ENCODE measurements around the gene H3-3A.
"Not testable (repeated sequence)": the region's sequence is repeated elsewhere in the genome, so short reads cannot be mapped to it uniquely, and the experiment has no call there.

Gene H3-3A

GRCh38 chr1:226086776-226087175 lies 24.3 kb downstream of the H3-3A start:
- no peak for DNase-seq

- no peak for DNase-seq
Observed at GRCh38 chr1:226091461-226091860, 28.9 kb downstream of the H3-3A start.

- DNase-seq = not testable (repeated sequence)
Observed at GRCh38 chr1:226092048-226092820, 29.7 kb downstream of the H3-3A start.

GRCh38 chr1:226092965-226093364 lies 30.4 kb downstream of the H3-3A start:
- DNase-seq = no peak

- no peak for DNase-seq
Observed at GRCh38 chr1:226093621-226094020, 31.1 kb downstream of the H3-3A start.

GRCh38 chr1:226094451-226094850 lies 31.9 kb downstream of the H3-3A start:
- DNase-seq = no peak

GRCh38 chr1:226095286-226095685 lies 32.8 kb downstream of the H3-3A start:
- no peak for DNase-seq

- DNase-seq = no peak
Observed at GRCh38 chr1:226097866-226098625, 35.5 kb downstream of the H3-3A start.

GRCh38 chr1:226098870-226099835 lies 36.6 kb downstream of the H3-3A start:
- DNase-seq = no peak

- DNase-seq = no peak
Observed at GRCh38 chr1:226100436-226101391, 38.2 kb downstream of the H3-3A start.

GRCh38 chr1:226104671-226105121 lies 42.2 kb downstream of the H3-3A start:
- DNase-seq = no peak

GRCh38 chr1:226107471-226108460 lies 45.2 kb downstream of the H3-3A start:
- DNase-seq = no peak

- DNase-seq = no peak
Observed at GRCh38 chr1:226108935-226109828, 46.7 kb downstream of the H3-3A start.

GRCh38 chr1:226109829-226110248 lies 47.3 kb downstream of the H3-3A start:
- peak; percentile 74 to 80 for DNase-seq

- peak; percentile 51 to 65 for DNase-seq
Observed at GRCh38 chr1:226110249-226111097, 48.0 kb downstream of the H3-3A start.

GRCh38 chr1:226111098-226111882 lies 48.8 kb downstream of the H3-3A start:
- no peak for DNase-seq

- DNase-seq = no peak
Observed at GRCh38 chr1:226111883-226112261, 49.4 kb downstream of the H3-3A start.

GRCh38 chr1:226112626-226113025 lies 50.1 kb downstream of the H3-3A start:
- no peak for DNase-seq

Data from AML-193 (cell line).